Measurements from ENCODE around the gene GYS1. TPM values are rescaled to one million over a fixed set of nuclear protein-coding genes. Genes with fewer than 3 reads are reported as not detected.

Gene GYS1
- total and polyA plus RNA-seq, 2 experiments from 2014 or later, result 15.9 to 28.9 TPM

DNA sequence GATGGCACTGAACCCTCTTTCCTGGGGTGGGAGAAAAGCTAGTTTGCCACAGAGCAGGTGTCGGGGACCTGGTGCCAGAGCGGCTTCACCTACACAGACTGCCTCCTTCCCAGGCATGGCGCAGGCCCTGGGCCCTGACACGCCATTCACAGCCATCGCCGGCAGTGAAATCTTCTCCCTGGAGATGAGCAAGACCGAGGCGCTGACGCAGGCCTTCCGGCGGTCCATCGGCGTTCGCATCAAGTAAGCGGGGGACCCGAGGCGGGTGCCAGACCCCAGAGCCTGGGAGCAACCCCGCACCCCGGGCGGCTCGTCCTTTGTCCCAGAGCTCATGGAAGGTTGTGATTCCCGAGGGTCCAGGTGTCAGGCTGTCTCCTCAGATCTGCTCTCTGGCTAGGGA is 13.8 kb upstream of the GYS1 start (continued):
- TF ChIP-seq, protein P1, sequence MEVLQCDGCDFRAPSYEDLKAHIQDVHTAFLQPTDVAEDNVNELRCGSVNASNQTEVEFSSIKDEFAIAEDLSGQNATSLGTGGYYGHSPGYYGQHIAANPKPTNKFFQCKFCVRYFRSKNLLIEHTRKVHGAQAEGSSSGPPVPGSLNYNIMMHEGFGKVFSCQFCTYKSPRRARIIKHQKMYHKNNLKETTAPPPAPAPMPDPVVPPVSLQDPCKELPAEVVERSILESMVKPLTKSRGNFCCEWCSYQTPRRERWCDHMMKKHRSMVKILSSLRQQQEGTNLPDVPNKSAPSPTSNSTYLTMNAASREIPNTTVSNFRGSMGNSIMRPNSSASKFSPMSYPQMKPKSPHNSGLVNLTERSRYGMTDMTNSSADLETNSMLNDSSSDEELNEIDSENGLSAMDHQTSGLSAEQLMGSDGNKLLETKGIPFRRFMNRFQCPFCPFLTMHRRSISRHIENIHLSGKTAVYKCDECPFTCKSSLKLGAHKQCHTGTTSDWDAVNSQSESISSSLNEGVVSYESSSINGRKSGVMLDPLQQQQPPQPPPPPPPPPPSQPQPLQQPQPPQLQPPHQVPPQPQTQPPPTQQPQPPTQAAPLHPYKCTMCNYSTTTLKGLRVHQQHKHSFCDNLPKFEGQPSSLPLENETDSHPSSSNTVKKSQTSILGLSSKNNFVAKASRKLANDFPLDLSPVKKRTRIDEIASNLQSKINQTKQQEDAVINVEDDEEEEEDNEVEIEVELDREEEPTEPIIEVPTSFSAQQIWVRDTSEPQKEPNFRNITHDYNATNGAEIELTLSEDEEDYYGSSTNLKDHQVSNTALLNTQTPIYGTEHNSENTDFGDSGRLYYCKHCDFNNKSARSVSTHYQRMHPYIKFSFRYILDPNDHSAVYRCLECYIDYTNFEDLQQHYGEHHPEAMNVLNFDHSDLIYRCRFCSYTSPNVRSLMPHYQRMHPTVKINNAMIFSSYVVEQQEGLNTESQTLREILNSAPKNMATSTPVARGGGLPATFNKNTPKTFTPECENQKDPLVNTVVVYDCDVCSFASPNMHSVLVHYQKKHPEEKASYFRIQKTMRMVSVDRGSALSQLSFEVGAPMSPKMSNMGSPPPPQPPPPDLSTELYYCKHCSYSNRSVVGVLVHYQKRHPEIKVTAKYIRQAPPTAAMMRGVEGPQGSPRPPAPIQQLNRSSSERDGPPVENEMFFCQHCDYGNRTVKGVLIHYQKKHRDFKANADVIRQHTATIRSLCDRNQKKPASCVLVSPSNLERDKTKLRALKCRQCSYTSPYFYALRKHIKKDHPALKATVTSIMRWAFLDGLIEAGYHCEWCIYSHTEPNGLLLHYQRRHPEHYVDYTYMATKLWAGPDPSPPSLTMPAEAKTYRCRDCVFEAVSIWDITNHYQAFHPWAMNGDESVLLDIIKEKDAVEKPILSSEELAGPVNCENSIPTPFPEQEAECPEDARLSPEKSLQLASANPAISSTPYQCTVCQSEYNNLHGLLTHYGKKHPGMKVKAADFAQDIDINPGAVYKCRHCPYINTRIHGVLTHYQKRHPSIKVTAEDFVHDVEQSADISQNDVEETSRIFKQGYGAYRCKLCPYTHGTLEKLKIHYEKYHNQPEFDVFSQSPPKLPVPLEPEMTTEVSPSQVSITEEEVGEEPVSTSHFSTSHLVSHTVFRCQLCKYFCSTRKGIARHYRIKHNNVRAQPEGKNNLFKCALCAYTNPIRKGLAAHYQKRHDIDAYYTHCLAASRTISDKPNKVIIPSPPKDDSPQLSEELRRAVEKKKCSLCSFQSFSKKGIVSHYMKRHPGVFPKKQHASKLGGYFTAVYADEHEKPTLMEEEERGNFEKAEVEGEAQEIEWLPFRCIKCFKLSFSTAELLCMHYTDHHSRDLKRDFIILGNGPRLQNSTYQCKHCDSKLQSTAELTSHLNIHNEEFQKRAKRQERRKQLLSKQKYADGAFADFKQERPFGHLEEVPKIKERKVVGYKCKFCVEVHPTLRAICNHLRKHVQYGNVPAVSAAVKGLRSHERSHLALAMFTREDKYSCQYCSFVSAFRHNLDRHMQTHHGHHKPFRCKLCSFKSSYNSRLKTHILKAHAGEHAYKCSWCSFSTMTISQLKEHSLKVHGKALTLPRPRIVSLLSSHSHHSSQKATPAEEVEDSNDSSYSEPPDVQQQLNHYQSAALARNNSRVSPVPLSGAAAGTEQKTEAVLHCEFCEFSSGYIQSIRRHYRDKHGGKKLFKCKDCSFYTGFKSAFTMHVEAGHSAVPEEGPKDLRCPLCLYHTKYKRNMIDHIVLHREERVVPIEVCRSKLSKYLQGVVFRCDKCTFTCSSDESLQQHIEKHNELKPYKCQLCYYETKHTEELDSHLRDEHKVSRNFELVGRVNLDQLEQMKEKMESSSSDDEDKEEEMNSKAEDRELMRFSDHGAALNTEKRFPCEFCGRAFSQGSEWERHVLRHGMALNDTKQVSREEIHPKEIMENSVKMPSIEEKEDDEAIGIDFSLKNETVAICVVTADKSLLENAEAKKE (CRISPR knock-in tag; IDR thresholded peaks at IDR 0.05), result no peak
- no peak for TF ChIP-seq ZNF114 (CRISPR knock-in tag; IDR thresholded peaks at IDR 0.05)
- TF ChIP-seq ZNF331 (CRISPR knock-in tag; IDR thresholded peaks at IDR 0.05; ENCODE audit: low read depth), result no peak
- no peak for TF ChIP-seq STAT1 (IDR thresholded peaks at IDR 0.05; ENCODE audit: unreplicated experiment)

DNA sequence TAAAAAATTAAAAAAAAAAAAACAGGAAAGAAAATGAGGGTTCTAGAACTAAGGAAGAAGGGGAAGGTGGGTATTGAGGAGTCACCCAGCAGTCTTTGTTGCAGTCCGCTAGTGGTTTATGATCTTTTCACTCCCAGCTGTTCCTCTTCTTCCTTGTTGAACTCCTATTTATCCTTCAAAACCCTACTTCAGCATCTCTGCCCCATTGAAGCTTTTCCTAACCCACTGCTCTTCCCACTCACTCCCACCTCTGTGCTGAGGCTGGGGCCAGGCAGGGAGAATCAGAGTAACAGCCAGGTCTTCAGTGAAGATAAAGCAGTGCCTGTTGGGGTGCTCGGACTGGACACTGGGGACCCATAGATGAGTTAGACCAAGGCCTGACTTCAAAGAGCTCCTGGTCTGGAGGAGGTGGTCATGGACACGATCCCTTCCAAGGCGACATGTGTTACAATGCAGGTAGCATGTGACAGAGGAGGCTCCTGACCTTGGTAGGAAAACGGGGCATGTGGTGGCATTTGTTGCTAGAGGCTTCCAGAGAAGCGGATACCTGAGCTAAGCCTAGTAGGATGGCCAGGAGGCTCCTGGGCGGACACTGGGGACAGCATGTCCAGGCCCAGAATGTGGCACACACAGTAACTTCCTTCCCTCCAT is 12.0 kb upstream of the GYS1 start:
- Histone ChIP-seq H3K9me2 (ENCODE audit: insufficient read depth) (no peaks in the 10 kb centered on the region), H3K36me3 (ENCODE audit: insufficient read depth) (peaks cover 30% of the 10 kb centered on the region), H3K4me3 (no peak overlapping the region), H2AFZ (no peak overlapping the region), H3K79me2 (replicated peaks; ENCODE audit: insufficient read depth) (no peaks in the 10 kb centered on the region; the same call in 1 of the 2 replicates), H3K27ac (ENCODE audit: low read depth) (no peak overlapping the region), H3K27me3 (ENCODE audit: insufficient read depth) (no peaks in the 10 kb centered on the region), H3F3A (replicated peaks; ENCODE audit: low read depth) (peaks cover 4% of the 10 kb centered on the region; the same call in 1 of the 2 replicates), H3K4me2 (no peak overlapping the region), H4K20me1 (replicated peaks; ENCODE audit: insufficient read depth) (peaks cover 5% of the 10 kb centered on the region), H3K4me1 (ENCODE audit: insufficient read depth) (no peaks in the 10 kb centered on the region)
- DNase-seq (ENCODE audit: low spot score), result no peak
- H3K4me1 Mint-ChIP-seq, result 0 out of 3 replicates have a peak, but pooled peaks cover under 1% of the 10 kb centered on the region
- H3K4me3 Mint-ChIP-seq, result no peak overlapping the region
- no peak overlapping the region for H3K27ac Mint-ChIP-seq
- no peaks in the 10 kb centered on the region for H3K27me3 Mint-ChIP-seq (ENCODE audit: insufficient read depth, low read depth, poor library complexity)
- H3K36me3 Mint-ChIP-seq (ENCODE audit: low read depth), result peaks cover 68% of the 10 kb centered on the region
- H3K9me3 Mint-ChIP-seq, result no peaks in the 10 kb centered on the region; the same call in 2 of the 3 replicates
- no peak for ATAC-seq
- TF ChIP-seq, protein P2, sequence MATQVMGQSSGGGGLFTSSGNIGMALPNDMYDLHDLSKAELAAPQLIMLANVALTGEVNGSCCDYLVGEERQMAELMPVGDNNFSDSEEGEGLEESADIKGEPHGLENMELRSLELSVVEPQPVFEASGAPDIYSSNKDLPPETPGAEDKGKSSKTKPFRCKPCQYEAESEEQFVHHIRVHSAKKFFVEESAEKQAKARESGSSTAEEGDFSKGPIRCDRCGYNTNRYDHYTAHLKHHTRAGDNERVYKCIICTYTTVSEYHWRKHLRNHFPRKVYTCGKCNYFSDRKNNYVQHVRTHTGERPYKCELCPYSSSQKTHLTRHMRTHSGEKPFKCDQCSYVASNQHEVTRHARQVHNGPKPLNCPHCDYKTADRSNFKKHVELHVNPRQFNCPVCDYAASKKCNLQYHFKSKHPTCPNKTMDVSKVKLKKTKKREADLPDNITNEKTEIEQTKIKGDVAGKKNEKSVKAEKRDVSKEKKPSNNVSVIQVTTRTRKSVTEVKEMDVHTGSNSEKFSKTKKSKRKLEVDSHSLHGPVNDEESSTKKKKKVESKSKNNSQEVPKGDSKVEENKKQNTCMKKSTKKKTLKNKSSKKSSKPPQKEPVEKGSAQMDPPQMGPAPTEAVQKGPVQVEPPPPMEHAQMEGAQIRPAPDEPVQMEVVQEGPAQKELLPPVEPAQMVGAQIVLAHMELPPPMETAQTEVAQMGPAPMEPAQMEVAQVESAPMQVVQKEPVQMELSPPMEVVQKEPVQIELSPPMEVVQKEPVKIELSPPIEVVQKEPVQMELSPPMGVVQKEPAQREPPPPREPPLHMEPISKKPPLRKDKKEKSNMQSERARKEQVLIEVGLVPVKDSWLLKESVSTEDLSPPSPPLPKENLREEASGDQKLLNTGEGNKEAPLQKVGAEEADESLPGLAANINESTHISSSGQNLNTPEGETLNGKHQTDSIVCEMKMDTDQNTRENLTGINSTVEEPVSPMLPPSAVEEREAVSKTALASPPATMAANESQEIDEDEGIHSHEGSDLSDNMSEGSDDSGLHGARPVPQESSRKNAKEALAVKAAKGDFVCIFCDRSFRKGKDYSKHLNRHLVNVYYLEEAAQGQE (IDR thresholded peaks at IDR 0.05; ENCODE audit: unreplicated experiment), result no peak
- TF ChIP-seq EZH2phosphoT487 (IDR thresholded peaks at IDR 0.05; ENCODE audit: unreplicated experiment) (no peak), JUNB (IDR thresholded peaks at IDR 0.05; ENCODE audit: unreplicated experiment) (no peak), ZNF331 (CRISPR knock-in tag; IDR thresholded peaks at IDR 0.05; ENCODE audit: low read depth) (no peak), EZH2 (IDR thresholded peaks at IDR 0.05; ENCODE audit: low read depth, unreplicated experiment) (no peak), STAT1 (IDR thresholded peaks at IDR 0.05; ENCODE audit: unreplicated experiment) (no peak)
